GM21423 (cell line): Measurements from ENCODE around the gene ARHGEF1.

Experiments used
- ATAC-seq: cut with Tn5 transposase; IDR thresholded peaks from one replicate; pipeline ENCODE4 v1.9.1; 2021; ENCODE audit warnings: mild to moderate bottlenecking, moderate library complexity; ENCODE audit not compliant: unreplicated experiment

Gene ARHGEF1

GRCh38 chr19:41917676-41918075, 34.7 kb downstream of the ARHGEF1 start:
- ATAC-seq = no peak

GRCh38 chr19:41918095-41918494, 35.1 kb downstream of the ARHGEF1 start:
- ATAC-seq = no peak

GRCh38 chr19:41918653-41919244, 35.8 kb downstream of the ARHGEF1 start:
- ATAC-seq = no peak

- no peak for ATAC-seq
Measured at GRCh38 chr19:41919948-41920712, 37.1 kb downstream of the ARHGEF1 start.

- ATAC-seq = no peak
Measured at GRCh38 chr19:41920882-41921576, 38.0 kb downstream of the ARHGEF1 start.

GRCh38 chr19:41921577-41922576, 38.9 kb downstream of the ARHGEF1 start:
- ATAC-seq = no peak

- ATAC-seq = no peak
Measured at GRCh38 chr19:41922585-41922984, 39.6 kb downstream of the ARHGEF1 start.

- no peak for ATAC-seq
Measured at GRCh38 chr19:41923045-41923788, 40.2 kb downstream of the ARHGEF1 start.

- ATAC-seq = no peak
Measured at GRCh38 chr19:41924151-41925145, 41.5 kb downstream of the ARHGEF1 start.

GRCh38 chr19:41925208-41926003, 42.4 kb downstream of the ARHGEF1 start:
- no peak for ATAC-seq

- ATAC-seq = no peak
Measured at GRCh38 chr19:41926028-41926762, 43.2 kb downstream of the ARHGEF1 start.

GRCh38 chr19:41926763-41927496, 43.9 kb downstream of the ARHGEF1 start:
- no peak for ATAC-seq

- no peak for ATAC-seq
Measured at GRCh38 chr19:41927497-41928192, 44.7 kb downstream of the ARHGEF1 start.

- no peak for ATAC-seq
Measured at GRCh38 chr19:41928221-41928683, 45.3 kb downstream of the ARHGEF1 start, which contains the start of gene ERFL. Gene ERFL (minus strand): TSS chr19:41928449. CDS start chr19:41912919, 15,530 bp downstream.

GRCh38 chr19:41928754-41929535, 46.0 kb downstream of the ARHGEF1 start:
- no peak for ATAC-seq
